IPS-11a (cell line): Measurements from ENCODE around the gene TMEM204.
"Not testable (repeated sequence)": the region's sequence is repeated elsewhere in the genome, so short reads cannot be mapped to it uniquely, and the experiment has no call there.

Experiments used
- H3K4me3 ChIP-seq: one replicate; pipeline ENCODE4 v1.5.1; 2013; ENCODE audit warnings: low read depth, low read length, control low read depth

Gene TMEM204

DNA sequence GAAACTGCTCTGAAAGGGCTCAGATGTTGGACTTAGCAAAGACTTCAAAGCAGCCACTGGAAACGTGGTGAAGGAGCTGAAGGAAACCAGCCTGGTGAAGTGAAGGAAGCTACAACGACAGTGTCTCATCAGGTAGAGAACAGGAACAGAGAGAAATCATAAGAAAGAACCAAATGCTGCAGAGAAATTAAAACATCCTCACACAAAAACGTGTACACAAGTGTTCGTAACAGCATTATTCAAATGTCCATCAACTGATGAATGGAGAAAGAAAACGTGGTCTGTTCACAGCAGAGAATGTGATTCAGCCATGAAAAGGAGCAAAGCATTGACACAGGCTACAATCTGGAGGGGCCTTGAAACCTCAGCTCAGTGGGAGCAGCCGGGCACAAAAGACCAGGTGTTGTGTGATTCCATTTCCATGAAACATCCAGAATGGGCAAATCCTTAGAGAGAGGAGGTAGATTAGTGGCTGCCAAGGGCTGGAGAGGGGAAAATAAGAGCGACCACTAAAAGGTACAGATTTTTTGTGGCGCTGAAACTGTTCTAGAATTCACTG lies 51.5 kb downstream of the TMEM204 start:
- no peak overlapping the region for H3K4me3 ChIP-seq

DNA sequence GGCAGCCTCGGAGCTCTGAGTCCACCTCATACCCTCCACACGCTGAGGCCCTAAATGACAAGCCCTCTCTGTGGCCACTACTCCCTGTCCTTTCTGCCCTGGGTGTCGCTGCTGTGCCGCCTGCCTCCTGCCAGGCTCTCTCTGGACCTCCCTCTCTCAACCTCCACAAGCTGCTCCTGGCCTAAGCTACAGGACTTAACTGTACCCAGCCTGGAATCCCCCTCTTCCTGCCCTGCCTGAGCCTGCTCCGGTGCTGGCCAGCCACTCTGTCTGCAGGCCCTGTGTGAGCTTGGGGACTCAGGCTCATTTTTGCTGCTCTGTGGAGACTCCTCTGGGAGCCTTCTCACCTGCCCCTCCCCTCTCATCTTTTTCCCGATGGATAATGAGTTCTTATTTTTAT lies 56.9 kb downstream of the TMEM204 start:
- H3K4me3 ChIP-seq, result no peak overlapping the region

DNA sequence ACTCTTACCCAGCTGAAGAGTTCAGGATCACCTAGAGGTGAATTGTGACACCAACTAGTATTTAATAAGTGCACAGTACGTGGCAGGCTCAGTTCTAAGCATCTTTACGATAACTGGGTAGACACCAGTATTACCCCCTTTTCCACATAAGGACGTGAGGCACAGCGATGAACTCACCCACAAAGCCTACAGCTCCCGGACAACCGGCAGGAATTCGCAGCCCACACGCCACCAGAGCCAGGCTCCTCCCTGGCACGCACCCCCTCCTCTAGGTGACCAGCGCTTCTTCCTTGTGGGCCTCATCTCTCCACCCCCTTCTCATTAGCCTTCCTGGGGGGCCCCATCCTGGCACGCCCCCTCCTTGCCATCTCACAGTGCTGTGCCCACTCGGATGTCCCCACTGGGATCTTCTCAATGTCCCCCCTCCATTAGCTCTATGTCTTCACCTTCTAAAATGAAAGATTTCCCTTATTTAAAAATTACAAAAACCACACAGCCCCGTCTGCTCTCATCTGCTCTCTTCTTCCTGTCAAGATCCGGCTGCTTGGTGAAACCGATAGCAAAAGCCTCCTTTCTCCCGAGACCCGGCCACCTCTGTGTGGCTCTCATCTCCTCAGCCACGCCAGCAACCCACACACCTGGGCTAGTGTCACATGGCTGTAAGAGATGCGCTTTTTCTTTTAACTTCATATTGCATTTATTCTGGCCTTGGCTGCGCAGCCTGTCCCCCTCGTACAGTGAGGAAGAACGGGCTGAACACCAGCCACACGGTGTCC lies 57.7 kb downstream of the TMEM204 start:
- no peak overlapping the region for H3K4me3 ChIP-seq

DNA sequence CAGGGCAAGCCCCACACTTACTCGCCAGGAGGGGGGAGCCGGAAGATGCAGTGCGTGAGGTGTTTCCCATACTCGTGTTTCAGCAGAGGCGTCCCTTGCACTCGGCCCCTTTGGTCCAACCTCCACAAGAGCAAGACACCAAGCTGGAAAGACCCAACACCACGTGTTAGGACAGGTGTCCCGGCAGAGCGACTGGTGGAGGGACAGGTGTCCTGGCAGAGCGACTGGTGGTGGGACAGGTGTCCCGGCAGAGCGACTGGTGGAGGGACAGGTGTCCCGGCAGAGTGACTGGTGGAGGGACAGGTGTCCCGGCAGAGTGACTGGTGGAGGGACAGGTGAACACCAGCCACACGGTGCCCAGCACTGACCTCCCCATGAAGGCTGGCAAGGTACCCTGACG lies 59.0 kb downstream of the TMEM204 start:
- no peak overlapping the region for H3K4me3 ChIP-seq

DNA sequence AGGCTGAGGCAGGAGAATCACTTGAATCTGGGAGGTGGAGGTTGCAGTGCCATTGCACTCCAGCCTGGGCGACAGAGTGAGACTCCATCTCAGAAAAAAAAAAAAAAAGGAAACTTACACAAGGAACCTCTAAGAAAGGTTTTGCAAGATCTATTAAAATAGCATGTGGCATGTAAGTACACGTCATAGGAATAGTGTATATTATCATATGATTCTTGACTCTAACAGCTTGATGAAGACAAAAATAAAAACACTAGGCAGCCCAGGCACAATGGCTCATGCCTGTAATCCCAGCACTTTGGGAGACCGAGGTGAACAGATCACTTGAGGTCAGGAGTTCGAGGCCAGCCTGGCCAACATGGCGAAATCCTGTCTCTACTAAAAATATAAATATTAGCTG lies 62.0 kb downstream of the TMEM204 start:
- not testable (repeated sequence) for H3K4me3 ChIP-seq

DNA sequence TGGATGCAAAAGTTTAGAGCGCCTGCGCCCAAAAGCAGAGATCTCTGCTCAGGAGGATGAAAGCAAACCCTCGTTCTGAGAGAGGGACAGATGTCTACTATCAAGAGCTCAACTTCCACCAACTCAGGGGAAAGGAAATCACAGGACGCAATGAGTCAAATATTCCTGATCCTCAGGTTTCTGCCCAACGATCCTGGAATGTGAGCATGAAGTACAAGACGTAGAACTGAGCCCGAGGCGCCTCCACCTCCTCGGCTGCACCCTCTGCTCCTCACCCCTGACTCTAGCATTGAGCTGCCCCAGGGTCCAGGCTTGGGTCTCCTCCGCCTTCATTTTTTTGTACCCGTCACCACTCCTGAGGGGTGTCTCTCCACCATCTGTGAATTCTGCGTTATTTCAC lies 63.0 kb downstream of the TMEM204 start:
- no peak overlapping the region for H3K4me3 ChIP-seq

DNA sequence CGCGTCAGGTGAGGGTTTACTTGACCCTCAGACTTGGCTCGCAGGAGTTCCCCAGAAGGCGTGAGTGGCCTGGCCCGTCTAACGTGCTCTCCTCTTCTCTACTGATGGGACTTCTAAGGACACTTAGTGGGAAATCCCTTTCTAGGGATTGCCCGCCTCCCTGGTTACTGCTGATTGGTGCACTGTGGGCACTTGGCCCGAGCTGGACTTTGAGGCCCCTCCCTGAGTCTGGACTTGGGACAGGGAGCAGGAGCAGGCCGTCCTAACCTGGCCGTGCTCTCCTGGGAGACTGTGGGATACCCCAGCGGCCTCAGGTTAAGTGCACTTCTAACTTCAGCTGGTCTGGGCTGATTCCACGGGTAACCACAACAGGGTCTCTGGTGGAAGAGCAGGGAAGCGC lies 63.7 kb downstream of the TMEM204 start:
- no peak overlapping the region for H3K4me3 ChIP-seq

DNA sequence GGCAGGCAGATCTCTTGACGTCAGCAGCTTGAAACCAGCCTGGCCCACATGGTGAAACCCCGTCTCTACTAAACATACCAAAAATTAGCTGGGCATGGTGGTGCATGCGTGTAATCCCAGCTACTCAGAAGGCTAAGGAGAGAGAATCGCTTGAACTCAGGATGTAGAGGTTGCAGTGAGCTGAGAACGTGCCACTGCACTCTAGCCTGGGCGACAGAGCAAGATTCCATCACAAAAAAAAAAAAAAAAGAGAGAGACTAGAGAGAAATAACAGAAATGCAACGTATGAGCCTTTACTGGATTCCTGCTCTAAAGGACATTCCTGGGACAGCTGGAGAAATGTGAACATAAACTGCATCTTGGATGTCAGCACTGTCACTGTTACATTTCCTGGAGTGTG lies 67.6 kb downstream of the TMEM204 start:
- H3K4me3 ChIP-seq, result no peak overlapping the region

DNA sequence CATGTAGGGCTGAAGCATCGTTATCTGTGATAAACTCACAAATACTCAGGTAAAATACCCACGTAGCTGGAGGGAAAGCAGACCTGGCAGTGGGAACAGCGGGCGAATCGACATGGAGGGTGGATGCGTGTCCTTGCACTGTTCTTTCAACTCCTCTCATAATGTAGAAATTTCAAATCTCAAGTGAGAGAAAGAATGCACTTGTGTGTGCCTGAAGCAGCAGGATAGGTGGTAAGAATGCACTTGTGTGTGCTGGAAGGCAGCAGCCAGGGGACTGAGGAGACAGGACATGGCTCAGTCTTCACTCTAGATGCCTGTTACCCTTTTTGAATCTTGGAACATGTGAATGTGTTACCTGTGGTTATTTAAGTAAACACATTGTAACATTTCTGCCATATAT lies 68.0 kb downstream of the TMEM204 start:
- H3K4me3 ChIP-seq, result no peak overlapping the region

DNA sequence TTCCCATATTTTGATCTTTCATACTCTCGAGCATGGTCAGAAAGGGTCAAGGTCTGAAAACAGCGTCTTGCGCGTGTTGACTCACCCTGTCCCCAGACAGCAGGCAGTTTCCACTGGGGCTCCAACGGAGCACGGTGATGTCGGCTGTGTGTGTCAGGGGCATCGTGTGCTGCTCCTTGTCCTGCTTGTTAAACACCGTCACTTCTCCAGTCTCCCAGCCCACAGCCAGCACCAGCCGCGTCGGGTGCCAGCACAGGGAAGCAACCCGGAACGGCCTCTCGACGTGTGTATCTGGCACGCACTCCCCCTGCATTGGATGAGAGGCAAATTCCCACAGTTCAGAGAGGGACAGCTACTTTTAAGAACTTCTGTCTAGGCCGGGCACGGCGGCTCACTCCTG lies 68.8 kb downstream of the TMEM204 start:
- no peak overlapping the region for H3K4me3 ChIP-seq
